ENCODE results near the gene GALNT9. TPM values are rescaled to one million over a fixed set of nuclear protein-coding genes. Genes with fewer than 3 reads are reported as not detected.

The GALNT9 gene
- total and polyA plus RNA-seq, 2 donors (not counting 1 experiment from before 2014, with no cell fraction given), result 0.71 to 2.4 TPM

DNA sequence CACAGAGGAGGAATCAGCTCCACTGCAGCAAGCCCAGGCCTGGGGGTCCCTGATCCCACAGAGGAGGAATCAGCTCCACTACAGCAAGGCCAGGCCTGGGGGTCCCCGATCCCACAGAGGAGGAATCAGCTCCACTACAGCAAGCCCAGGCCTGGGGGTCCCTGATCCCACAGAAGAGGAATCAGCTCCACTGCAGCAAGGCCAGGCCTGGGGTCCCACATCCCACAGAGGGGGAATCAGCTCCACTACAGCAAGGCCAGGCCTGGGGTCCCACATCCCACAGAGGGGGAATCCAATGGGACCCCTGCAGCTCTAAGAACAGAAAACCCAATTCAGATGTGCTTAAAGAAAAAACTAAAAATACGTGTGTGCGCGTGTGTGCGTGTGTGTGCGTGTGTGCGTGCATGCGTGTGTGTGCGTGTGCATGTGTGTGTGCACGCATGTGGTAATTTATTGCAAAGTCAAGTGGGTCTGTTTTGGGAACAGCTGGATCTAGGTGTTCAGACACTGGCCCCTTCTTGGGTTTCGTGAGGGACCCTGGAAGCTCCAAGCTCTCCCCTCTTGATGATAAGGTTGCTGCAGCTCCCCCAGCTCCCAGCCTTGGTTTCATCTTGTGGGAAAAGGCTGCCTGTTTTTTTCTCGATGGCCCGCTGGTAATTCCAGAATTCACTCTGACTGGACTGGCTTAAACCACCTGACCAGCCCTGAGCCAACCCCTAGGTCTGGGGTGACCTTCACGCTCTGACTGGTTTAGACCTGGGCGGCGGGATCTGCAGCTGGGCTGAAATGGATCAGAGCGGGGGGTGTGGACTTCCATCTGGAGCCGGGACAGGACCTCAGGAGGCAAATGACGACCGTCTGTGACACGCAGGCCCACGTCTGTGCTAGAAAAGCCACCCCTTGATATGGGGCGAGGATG is 47.1 kb downstream of the GALNT9 start:
- H3K4me1 Mint-ChIP-seq, result peaks cover 10% of the 10 kb centered on the region
- no peaks in the 10 kb centered on the region for H3K9me3 Mint-ChIP-seq (ENCODE audit: insufficient read depth)
- Histone ChIP-seq H3K4me3 (ENCODE audit: control extremely low read depth in 1 of 5, extremely low read depth in 1 of 5, insufficient read depth in 1 of 5, low read depth in 2 of 5, low read length in 4 of 5) (no peak overlapping the region), H3K27me3 (replicated peaks in 1 of 4; ENCODE audit: control extremely low read depth in 1 of 4, control insufficient read depth in 3 of 4, insufficient read depth in 4 of 4, low read length in 3 of 4) (peaks cover 0 to 63% (median 6%) of the 10 kb centered on the region in 4 experiments), H3K9me3 (ENCODE audit: control extremely low read depth in 1 of 3, control insufficient read depth in 2 of 3, insufficient read depth in 1 of 3, low read length in 2 of 3) (peaks cover 0 to 35% (median 0%) of the 10 kb centered on the region in 3 donors), H3K4me1 (ENCODE audit: control insufficient read depth in 2 of 2, insufficient read depth in 2 of 2, low read length in 2 of 2) (peaks cover 9 to 13% of the 10 kb centered on the region in 2 donors), H3K36me3 (replicated peaks in 1 of 2; ENCODE audit: control extremely low read depth in 1 of 2, control insufficient read depth in 1 of 2, extremely low read depth in 1 of 2, insufficient read depth in 2 of 2, low read length in 1 of 2) (no peaks in the 10 kb centered on the region), H4K20me1 (ENCODE audit: control insufficient read depth, insufficient read depth, low read length, poor library complexity, severe bottlenecking) (no peaks in the 10 kb centered on the region), H3K27ac (ENCODE audit: low read length in 2 of 2) (no peak overlapping the region), H3K4me2 (replicated peaks; ENCODE audit: low read depth, low read length, poor library complexity, severe bottlenecking) (no peak overlapping the region), H3K79me2 (ENCODE audit: control insufficient read depth, insufficient read depth, low read length) (no peaks in the 10 kb centered on the region), H2AFZ (ENCODE audit: insufficient read depth, low read depth, low read length, poor library complexity, severe bottlenecking) (no peak overlapping the region), H3K9ac (ENCODE audit: low read length) (no peak overlapping the region)
- POLR2A ChIA-PET, result no interaction called here
- H3K27me3 Mint-ChIP-seq, result peaks cover 24% of the 10 kb centered on the region
- ATAC-seq (ENCODE audit: low read depth) (no peak), DNase-seq (no peak)
- WGBS (ENCODE audit: insufficient coverage), result 84% methylated on average over 22 of the region's 23 CpGs
- no peak overlapping the region for H3K4me3 Mint-ChIP-seq
- no peak overlapping the region for H3K27ac Mint-ChIP-seq
- intact Hi-C loops (cut with micrococcal nuclease), result no loop called here
- TF ChIP-seq EZH2 (IDR thresholded peaks at IDR 0.05; ENCODE audit: borderline replicate concordance, insufficient read depth, low read depth, low read length, poor library complexity, severe bottlenecking), result no peak
- TF ChIP-seq, protein P1, sequence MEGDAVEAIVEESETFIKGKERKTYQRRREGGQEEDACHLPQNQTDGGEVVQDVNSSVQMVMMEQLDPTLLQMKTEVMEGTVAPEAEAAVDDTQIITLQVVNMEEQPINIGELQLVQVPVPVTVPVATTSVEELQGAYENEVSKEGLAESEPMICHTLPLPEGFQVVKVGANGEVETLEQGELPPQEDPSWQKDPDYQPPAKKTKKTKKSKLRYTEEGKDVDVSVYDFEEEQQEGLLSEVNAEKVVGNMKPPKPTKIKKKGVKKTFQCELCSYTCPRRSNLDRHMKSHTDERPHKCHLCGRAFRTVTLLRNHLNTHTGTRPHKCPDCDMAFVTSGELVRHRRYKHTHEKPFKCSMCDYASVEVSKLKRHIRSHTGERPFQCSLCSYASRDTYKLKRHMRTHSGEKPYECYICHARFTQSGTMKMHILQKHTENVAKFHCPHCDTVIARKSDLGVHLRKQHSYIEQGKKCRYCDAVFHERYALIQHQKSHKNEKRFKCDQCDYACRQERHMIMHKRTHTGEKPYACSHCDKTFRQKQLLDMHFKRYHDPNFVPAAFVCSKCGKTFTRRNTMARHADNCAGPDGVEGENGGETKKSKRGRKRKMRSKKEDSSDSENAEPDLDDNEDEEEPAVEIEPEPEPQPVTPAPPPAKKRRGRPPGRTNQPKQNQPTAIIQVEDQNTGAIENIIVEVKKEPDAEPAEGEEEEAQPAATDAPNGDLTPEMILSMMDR (IDR thresholded peaks at IDR 0.05), result no peak
- CTCF ChIA-PET, result no interaction called here

DNA sequence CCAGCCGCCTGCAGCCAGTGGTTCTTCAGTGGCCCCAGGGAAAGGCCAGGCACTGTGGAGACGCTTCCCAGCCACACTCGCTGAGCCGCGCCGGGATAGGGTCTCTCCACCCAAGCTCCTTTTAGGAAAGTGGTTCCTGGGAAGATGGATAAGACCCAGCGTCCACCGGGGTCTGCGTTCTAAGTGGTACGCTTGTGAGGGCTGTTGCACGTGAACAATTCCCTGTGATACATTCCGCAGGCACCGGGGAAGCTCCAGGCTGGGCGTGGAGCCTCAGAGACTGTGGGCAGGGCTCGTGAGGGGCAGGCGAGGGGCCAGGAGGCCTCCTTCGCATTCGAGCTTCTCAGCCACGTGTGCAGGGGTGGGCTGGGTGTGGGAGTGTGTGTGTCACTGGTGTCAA is 48.4 kb downstream of the GALNT9 start:
- no peaks in the 10 kb centered on the region for H3K9me3 Mint-ChIP-seq (ENCODE audit: insufficient read depth)
- TF ChIP-seq, protein P1 (IDR thresholded peaks at IDR 0.05), result no peak
- TF ChIP-seq EZH2 (IDR thresholded peaks at IDR 0.05; ENCODE audit: borderline replicate concordance, insufficient read depth, low read depth, low read length, poor library complexity, severe bottlenecking), result no peak
- no peak overlapping the region for H3K4me3 ChIP-seq (ENCODE audit: control extremely low read depth in 1 of 5, extremely low read depth in 1 of 5, insufficient read depth in 1 of 5, low read depth in 2 of 5, low read length in 4 of 5)
- ATAC-seq (ENCODE audit: low read depth), result no peak
- ChIA-PET POLR2A (no interaction called here), CTCF (no interaction called here)
- H3K4me1 Mint-ChIP-seq, result peaks cover 10% of the 10 kb centered on the region
- H3K4me3 Mint-ChIP-seq, result no peak overlapping the region
- H3K27ac ChIP-seq (ENCODE audit: low read length in 2 of 2), result no peak overlapping the region
- no peak overlapping the region for H3K4me2 ChIP-seq (replicated peaks; ENCODE audit: low read depth, low read length, poor library complexity, severe bottlenecking)
- H3K27me3 Mint-ChIP-seq, result peaks cover 26% of the 10 kb centered on the region
- H3K9ac ChIP-seq (ENCODE audit: low read length), result no peak overlapping the region
- H3K27me3 ChIP-seq (replicated peaks in 1 of 4; ENCODE audit: control extremely low read depth in 1 of 4, control insufficient read depth in 3 of 4, insufficient read depth in 4 of 4, low read length in 3 of 4), result peaks cover 0 to 68% (median 7%) of the 10 kb centered on the region in 4 experiments
- H3K36me3 ChIP-seq (replicated peaks in 1 of 2; ENCODE audit: control extremely low read depth in 1 of 2, control insufficient read depth in 1 of 2, extremely low read depth in 1 of 2, insufficient read depth in 2 of 2, low read length in 1 of 2), result no peaks in the 10 kb centered on the region
- peaks cover 0 to 37% (median 0%) of the 10 kb centered on the region in 3 donors for H3K9me3 ChIP-seq (ENCODE audit: control extremely low read depth in 1 of 3, control insufficient read depth in 2 of 3, insufficient read depth in 1 of 3, low read length in 2 of 3)
- no peak overlapping the region for H2AFZ ChIP-seq (ENCODE audit: insufficient read depth, low read depth, low read length, poor library complexity, severe bottlenecking)
- 93% methylated on average over 17 of the region's 19 CpGs for whole genome bisulfite sequencing (ENCODE audit: insufficient coverage)
- no peak for DNase-seq
- H3K27ac Mint-ChIP-seq, result no peak overlapping the region
- H3K4me1 ChIP-seq (ENCODE audit: control insufficient read depth in 2 of 2, insufficient read depth in 2 of 2, low read length in 2 of 2), result peaks cover 9 to 13% of the 10 kb centered on the region in 2 donors
- H3K79me2 ChIP-seq (ENCODE audit: control insufficient read depth, insufficient read depth, low read length), result no peaks in the 10 kb centered on the region
- no peaks in the 10 kb centered on the region for H4K20me1 ChIP-seq (ENCODE audit: control insufficient read depth, insufficient read depth, low read length, poor library complexity, severe bottlenecking)
- intact Hi-C loops (cut with micrococcal nuclease), result no loop called here

Data from B cell (primary cell).